NT2/D1 (cell line): ENCODE measurements around the gene MINK1.

Experiments
- YY1 ChIP-seq: IDR thresholded peaks from 2 replicates; pipeline ENCODE4 v1.6.1; 2011; ENCODE audit not compliant: insufficient read length, insufficient read depth
- ZNF274 ChIP-seq: IDR thresholded peaks from 2 replicates; pipeline ENCODE4 v1.6.1; 2011; ENCODE audit warnings: mild to moderate bottlenecking, low read depth, low read length

DNA sequence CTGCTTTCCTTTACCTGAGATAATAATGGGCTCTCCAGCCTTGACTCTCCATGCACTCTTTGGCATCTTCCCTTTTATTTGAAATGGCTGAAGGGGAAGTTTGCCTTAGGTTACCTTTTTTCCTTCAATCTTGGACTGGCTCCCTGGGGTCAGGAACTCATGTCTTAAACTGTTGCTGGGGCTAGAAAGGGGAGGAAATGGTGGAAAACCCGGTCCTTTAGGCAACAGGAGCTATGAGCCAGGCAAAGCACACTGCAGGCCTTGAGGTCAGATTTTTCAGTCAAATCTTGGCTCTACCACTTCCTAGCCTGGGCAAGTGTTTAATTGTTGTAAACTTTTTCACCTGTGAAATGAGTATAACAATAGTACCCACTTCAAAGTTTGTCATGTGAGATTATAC, 30.2 kb downstream of the MINK1 start:
- TF ChIP-seq ZNF274 (no peak), YY1 (no peak)
